ENCODE data around the gene NDUFB3. TPM values are rescaled to one million over a fixed set of nuclear protein-coding genes. Genes with fewer than 3 reads are reported as not detected.
A peak's percentile ranks its signal among the peaks of the same experiment; 100 is the strongest.
"Not testable (repeated sequence)": the region's sequence is repeated elsewhere in the genome, so short reads cannot be mapped to it uniquely, and the experiment has no call there.

The NDUFB3 gene
- total RNA-seq, 6 experiments from 2014 or later: 44.5 to 63.9 (median 48.7) TPM

- TF ChIP-seq CTCF (IDR thresholded peaks at IDR 0.05) (no peak), POLR2A (IDR thresholded peaks at IDR 0.05) (no peak)
- H3K9me3 ChIP-seq: no peaks in the 10 kb centered on the region
- no peak for DNase-seq
- intact Hi-C loops (cut with DNase I): loop anchor here in 1 of 2 donors (10.0 kb wide), 1 partner anchor 118 kb away; no protein-coding TSS in a partner anchor
- whole genome bisulfite sequencing (ENCODE audit: insufficient coverage, low coverage, low lambda C conversion rate, missing lambda C conversion rate): 40% methylated on average over 1 of the region's 2 CpGs
- H3K27ac ChIP-seq: no peak overlapping the region
- H3K36me3 ChIP-seq: no peaks in the 10 kb centered on the region
- peak in 1 of 4 donors; percentile 7 for ATAC-seq
- H3K4me1 ChIP-seq: peaks cover 0 to 22% (median 5%) of the 10 kb centered on the region in 4 donors
- H3K27me3 ChIP-seq: no peaks in the 10 kb centered on the region
- H3K4me3 ChIP-seq: no peak overlapping the region
Observed at GRCh38 chr2:201057087-201057521, 14.7 kb upstream of the NDUFB3 start.

- Histone ChIP-seq H3K36me3 (no peaks in the 10 kb centered on the region), H3K9me3 (no peaks in the 10 kb centered on the region), H3K4me3 (no peak overlapping the region), H3K27ac (no peak overlapping the region), H3K27me3 (no peaks in the 10 kb centered on the region), H3K4me1 (peaks cover 0 to 22% (median 5%) of the 10 kb centered on the region in 4 donors)
- intact Hi-C loops (cut with DNase I): loop anchor here in 1 of 2 donors (10.0 kb wide), 1 partner anchor 117 kb away; no protein-coding TSS in a partner anchor
- WGBS (ENCODE audit: insufficient coverage, low coverage, low lambda C conversion rate, missing lambda C conversion rate): 31% methylated on average over 4 of the region's 4 CpGs
- ATAC-seq: peak; percentile 52 to 77 (median 65)
- TF ChIP-seq CTCF (IDR thresholded peaks at IDR 0.05) (no peak), POLR2A (IDR thresholded peaks at IDR 0.05) (no peak)
- DNase-seq: no peak
Observed at GRCh38 chr2:201057715-201058248, 14.0 kb upstream of the NDUFB3 start.

GRCh38 chr2:201058914-201059313 lies 12.9 kb upstream of the NDUFB3 start:
- H3K27me3 ChIP-seq: no peaks in the 10 kb centered on the region
- intact Hi-C loops (cut with DNase I): loop anchor here in 1 of 2 donors (10.0 kb wide), 1 partner anchor 116 kb away; no protein-coding TSS in a partner anchor
- peaks cover 0 to 22% (median 5%) of the 10 kb centered on the region in 4 donors for H3K4me1 ChIP-seq
- ATAC-seq (peak; percentile 83 to 93 (median 90)), DNase-seq (no peak)
- no peak overlapping the region for H3K4me3 ChIP-seq
- TF ChIP-seq CTCF (IDR thresholded peaks at IDR 0.05) (no peak), POLR2A (IDR thresholded peaks at IDR 0.05) (no peak)
- H3K27ac ChIP-seq: no peak overlapping the region
- WGBS (ENCODE audit: insufficient coverage, low coverage, low lambda C conversion rate, missing lambda C conversion rate): 30% methylated on average over 1 of the region's 1 CpG
- no peaks in the 10 kb centered on the region for H3K36me3 ChIP-seq
- H3K9me3 ChIP-seq: no peaks in the 10 kb centered on the region

- no peaks in the 10 kb centered on the region for H3K36me3 ChIP-seq
- H3K27me3 ChIP-seq: no peaks in the 10 kb centered on the region
- no peak for DNase-seq
- WGBS (ENCODE audit: insufficient coverage, low coverage, low lambda C conversion rate, missing lambda C conversion rate): 61% methylated on average over 5 of the region's 10 CpGs
- H3K27ac ChIP-seq: no peak overlapping the region
- TF ChIP-seq POLR2A (IDR thresholded peaks at IDR 0.05): no peak
- TF ChIP-seq CTCF (IDR thresholded peaks at IDR 0.05): no peak
- H3K4me1 ChIP-seq: peaks cover 0 to 22% (median 5%) of the 10 kb centered on the region in 4 donors
- no peak for ATAC-seq
- H3K9me3 ChIP-seq: no peaks in the 10 kb centered on the region
- H3K4me3 ChIP-seq: no peak overlapping the region
- intact Hi-C loops (cut with DNase I): loop anchor here in 1 of 2 donors (10.0 kb wide), 1 partner anchor 115 kb away; no protein-coding TSS in a partner anchor
Observed at GRCh38 chr2:201059961-201060755, 11.6 kb upstream of the NDUFB3 start.

GRCh38 chr2:201063516-201063915 lies 8.3 kb upstream of the NDUFB3 start:
- H3K27me3 ChIP-seq; intact Hi-C loops (cut with DNase I); DNase-seq; H3K27ac ChIP-seq; H3K36me3 ChIP-seq; H3K9me3 ChIP-seq; H3K4me3 ChIP-seq; ATAC-seq: not testable (repeated sequence)
- 86% methylated on average over 5 of the region's 5 CpGs for WGBS (ENCODE audit: insufficient coverage, low coverage, low lambda C conversion rate, missing lambda C conversion rate)
- H3K4me1 ChIP-seq: peaks cover 0 to 14% (median 2%) of the 10 kb centered on the region in 4 donors
